Right lobe of liver (tissue), 4 donors: Measurements from ENCODE around the gene PSMD3.

ENCODE experiments used
- POLR2A ChIP-seq: fragments of 450-650 bp; IDR thresholded peaks from one replicate; pipeline ENCODE4 v1.6.1; 2017; ENCODE audit warnings: antibody characterized with exemption, mild to moderate bottlenecking
- TF ChIP-seq, protein P1 (sequence below), 4 donors: fragments of 200-600 bp in 3 of 4; fragments of 450-650 bp in 1 of 4; IDR thresholded peaks; one replicate each; pipeline versions ENCODE4 v1.5.1 to v1.8.0; 2016 to 2022; ENCODE audit warnings: antibody characterized with exemption in 4 of 4, mild to moderate bottlenecking in 2 of 4
- donor health status: DM: no; HTN: no; CAD: no.
- donor health status: DM: no; HTN: no; CAD: no.
- donor health status: DM: no; HTN: yes; CAD: no.

DNA sequence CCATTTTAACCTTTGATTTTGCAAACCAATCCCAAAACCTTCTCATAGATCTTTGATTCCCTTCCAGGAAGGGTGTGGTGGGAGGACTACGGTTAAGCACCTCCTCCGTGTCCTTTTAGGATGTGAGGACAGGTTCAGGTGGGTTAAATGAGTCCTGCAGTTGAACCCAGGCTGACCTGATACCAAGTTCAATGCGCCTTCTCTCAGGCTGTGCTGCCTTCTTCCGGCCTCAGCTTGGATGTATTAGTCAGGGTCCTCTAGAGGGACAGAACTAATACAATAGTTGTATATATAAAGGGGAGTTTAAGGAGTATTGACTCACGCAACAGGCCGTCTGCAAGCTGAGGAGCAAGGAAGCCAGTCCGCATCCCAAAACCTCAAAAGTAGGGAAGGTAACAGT, 24.1 kb downstream of the PSMD3 start:
- TF ChIP-seq, protein P1, sequence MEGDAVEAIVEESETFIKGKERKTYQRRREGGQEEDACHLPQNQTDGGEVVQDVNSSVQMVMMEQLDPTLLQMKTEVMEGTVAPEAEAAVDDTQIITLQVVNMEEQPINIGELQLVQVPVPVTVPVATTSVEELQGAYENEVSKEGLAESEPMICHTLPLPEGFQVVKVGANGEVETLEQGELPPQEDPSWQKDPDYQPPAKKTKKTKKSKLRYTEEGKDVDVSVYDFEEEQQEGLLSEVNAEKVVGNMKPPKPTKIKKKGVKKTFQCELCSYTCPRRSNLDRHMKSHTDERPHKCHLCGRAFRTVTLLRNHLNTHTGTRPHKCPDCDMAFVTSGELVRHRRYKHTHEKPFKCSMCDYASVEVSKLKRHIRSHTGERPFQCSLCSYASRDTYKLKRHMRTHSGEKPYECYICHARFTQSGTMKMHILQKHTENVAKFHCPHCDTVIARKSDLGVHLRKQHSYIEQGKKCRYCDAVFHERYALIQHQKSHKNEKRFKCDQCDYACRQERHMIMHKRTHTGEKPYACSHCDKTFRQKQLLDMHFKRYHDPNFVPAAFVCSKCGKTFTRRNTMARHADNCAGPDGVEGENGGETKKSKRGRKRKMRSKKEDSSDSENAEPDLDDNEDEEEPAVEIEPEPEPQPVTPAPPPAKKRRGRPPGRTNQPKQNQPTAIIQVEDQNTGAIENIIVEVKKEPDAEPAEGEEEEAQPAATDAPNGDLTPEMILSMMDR (IDR thresholded peaks at IDR 0.05), result no peak
- TF ChIP-seq POLR2A, result no peak
